Right ventricle myocardium superior (tissue), 1 donor: ENCODE measurements around the gene ATP5ME. TPM values are rescaled to one million over a fixed set of nuclear protein-coding genes. Genes with fewer than 3 reads are reported as not detected.
A peak's percentile ranks its signal among the peaks of the same experiment; 100 is the strongest.

Source experiments
- ATAC-seq: fragments of 200-7000 bp; cut with Tn5 transposase; one replicate; pipeline ENCODE4 v1.9.1; 2020; ENCODE audit warnings: mild to moderate bottlenecking; ENCODE audit not compliant: poor library complexity
- DNase-seq: peaks from one replicate; pipeline ENCODE4 v3.0.0-alpha.2; 2020
- intact Hi-C: fragments of 100-400 bp; cut with DNase I; formaldehyde crosslinking; loops from one replicate; pipeline ENCODE4 v1.11.2; 2022
- total RNA-seq: library from RNA; stranded (reverse); fragmentation: NEBNext Ultra II Directional; extraction: Animal tissue kit (Norgen Biotek cat#: 25700); gene quantifications from one replicate; pipeline ENCODE4 v1.2.1, GENCODE V29; 2021
- donor health status: DM: no; HTN: yes; CAD: no; lungs with severe emphysema.

Gene ATP5ME
- total RNA-seq, 1 donor from 2014 or later: 1,145 TPM

DNA sequence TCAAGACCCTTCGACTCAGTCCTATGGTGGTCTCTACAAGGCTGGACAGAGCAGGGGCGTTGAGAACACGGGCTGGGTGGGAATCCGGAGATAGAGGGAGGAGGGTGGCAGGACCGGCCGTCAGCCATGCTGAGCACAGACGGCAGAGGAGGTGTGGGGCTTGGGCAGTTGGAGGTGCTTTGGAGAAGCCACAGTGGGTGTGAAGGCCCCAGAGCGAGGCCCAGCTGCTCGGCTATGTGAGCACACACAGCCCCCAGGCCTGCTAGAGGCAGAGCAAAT lies 44.5 kb downstream of the ATP5ME start:
- intact Hi-C loops: no loop called here
- DNase-seq (no peak), ATAC-seq (no peak)

DNA sequence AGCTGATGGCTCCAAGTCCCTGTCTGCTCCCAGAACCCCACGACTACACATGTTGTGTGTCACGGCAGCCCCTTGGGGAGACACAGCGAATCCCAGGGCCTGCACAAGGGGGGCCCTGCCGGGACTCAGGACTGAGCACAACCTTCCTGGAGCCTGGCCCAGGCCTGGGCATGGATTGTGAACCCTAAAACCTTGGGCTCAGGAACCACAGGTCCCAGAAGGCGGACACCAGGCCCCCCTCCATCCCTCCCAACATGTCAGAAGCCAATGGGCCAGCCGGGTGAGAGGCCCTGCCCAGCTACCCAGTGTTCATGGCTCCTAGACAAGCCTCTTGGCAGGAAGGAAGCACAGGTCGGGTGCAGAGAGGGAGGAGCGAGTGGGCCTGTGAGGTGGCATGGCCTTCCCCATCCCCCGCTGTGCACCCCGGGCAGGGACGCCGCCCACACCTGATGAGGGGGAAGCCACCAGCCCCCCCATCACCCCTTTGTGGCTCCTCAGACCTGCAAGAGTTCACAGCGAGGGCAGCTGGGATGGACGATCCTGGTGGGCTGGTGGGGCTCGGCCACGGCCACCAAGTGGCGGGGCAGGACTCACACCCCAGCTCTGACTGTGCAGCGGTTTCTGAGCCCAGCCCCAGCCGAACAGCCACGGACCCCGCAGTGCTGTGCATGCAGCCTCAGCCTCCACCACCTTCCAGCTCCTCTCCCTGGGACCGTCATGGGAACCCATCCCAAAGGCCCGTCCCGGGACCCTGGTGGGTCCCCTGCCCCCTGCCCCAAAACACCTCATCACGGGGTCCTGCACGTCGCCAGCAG lies 45.0 kb downstream of the ATP5ME start:
- intact Hi-C loops: no loop called here

DNA sequence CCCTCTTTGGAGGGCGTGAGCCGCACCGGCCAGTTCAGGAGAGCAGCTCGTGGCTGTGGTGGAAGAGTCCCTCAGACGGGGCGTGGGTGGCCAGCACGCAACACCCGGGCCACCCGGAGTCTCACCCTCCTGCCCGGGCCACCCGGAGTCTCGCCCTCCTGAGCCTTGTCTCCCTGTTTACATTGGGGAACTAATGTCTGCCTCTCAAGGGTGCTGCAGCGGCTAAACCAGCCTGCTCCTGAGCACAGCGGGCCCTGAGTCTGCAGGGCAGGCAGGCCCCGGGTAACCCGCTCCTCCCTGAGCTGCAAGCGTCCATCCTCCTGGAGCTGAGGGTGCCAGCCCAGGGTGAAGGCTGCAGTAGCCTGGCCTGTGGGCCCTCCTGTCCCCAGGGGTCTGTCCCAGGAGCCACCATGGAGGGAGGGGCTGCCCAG lies 45.8 kb downstream of the ATP5ME start:
- no peak for ATAC-seq
- intact Hi-C loops: no loop called here
- DNase-seq: peak; percentile 13

More for the DNA sequence above, 45.0 kb downstream of the ATP5ME start:
- peak; percentile 29 for DNase-seq
- no peak for ATAC-seq

DNA sequence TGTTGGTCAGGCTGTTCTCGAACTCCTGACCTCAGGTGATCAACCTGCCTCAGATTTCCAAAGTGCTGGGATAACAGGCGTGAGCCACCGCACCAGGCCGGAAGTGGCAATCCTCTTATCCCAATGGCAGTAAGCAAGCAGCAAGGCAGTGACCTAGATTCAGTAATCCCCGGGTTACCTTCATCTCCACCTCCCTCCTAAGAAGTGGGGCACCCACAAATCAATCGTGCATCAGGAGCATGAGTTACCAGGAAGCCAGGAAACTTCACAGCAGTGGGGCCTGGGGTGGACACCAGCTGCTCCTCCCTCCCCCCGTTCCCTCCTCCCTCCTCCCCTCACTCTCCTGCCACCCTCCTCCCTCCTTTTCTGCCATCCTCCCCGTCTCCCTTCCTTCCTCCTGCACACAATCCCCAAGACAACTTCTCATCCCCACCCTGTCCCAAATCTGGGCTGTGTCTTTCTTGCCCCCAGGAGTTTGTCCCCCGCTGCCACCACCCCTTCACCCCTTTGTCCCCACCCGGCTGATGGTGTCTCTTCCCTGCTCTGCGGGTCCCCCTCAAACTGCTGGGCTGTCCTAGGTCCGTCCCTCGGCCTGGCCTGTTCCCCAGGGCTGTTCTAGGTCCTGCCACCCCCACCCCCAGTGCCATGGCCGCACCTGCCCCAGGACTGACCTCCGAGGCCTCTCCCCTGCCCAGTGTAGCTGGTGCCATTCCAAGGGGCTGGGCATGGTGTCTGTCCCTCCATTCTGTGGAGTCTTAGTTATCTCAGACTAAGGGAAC lies 46.5 kb downstream of the ATP5ME start:
- intact Hi-C loops: no loop called here
- peak; percentile 28 for DNase-seq
- no peak for ATAC-seq

DNA sequence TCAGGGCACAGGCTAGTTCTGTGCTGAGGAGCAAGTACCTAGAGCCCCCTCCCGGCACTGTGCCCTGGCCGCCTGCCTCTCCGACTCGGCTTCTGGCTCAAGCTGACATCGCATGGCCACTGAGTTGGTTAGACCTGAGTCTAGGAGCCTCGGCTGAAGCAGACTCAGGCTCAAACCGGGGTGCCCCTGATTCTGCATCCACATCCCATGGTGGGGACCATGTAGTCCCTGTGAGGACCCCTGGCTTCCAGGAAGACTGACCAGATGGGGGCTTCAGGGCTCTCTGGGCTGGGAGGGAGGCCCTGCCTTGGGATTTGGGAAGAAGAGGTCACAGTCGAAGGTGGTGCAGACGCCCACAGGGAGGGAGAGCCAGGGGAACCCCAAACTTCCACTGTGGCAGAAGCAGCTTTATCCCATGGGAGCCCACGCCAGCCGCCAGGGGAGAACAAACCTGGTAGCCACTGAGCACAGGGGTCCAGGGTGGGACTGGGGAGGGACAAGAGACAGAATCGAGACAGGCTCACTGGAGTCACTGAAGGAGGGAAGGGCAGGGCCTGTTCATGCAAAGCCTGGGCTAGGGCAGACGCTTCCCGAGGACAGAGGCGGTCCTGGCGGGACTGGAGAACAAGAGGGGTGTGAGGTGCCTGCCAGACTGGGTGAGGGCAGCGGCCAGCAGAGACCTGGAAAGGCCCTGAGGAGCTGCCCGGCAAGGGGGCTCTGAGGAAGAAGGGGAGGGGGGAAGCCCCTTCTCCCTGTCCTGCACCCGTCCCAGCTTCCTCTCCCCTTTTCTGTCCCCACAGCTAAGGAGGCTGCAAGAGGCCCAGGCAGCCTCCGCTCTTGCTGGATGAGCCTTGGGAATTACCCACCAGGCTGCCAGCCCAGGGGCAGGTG lies 47.6 kb downstream of the ATP5ME start:
- no peak for ATAC-seq
- DNase-seq: peak; percentile 28
- intact Hi-C loops: no loop called here

DNA sequence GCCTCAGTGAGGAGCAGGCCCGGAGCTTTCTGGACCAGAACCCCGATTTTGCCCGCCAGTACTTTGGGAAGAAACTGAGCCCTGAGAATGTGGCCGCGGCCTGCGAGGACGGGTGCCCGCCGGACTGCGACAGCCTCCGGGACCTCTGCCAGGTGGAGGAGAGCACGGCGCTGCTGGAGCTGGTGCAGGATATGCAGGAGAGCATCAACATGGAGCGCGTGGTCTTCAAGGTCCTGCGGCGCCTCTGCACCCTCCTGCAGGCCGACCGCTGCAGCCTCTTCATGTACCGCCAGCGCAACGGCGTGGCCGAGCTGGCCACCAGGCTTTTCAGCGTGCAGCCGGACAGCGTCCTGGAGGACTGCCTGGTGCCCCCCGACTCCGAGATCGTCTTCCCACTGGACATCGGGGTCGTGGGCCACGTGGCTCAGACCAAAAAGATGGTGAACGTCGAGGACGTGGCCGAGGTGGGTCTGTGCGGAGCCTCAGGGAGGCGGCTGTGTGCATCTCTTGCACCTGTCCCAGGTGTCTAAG lies 48.4 kb downstream of the ATP5ME start:
- ATAC-seq (no peak), DNase-seq (peak; percentile 30)
- intact Hi-C loops: no loop called here

DNA sequence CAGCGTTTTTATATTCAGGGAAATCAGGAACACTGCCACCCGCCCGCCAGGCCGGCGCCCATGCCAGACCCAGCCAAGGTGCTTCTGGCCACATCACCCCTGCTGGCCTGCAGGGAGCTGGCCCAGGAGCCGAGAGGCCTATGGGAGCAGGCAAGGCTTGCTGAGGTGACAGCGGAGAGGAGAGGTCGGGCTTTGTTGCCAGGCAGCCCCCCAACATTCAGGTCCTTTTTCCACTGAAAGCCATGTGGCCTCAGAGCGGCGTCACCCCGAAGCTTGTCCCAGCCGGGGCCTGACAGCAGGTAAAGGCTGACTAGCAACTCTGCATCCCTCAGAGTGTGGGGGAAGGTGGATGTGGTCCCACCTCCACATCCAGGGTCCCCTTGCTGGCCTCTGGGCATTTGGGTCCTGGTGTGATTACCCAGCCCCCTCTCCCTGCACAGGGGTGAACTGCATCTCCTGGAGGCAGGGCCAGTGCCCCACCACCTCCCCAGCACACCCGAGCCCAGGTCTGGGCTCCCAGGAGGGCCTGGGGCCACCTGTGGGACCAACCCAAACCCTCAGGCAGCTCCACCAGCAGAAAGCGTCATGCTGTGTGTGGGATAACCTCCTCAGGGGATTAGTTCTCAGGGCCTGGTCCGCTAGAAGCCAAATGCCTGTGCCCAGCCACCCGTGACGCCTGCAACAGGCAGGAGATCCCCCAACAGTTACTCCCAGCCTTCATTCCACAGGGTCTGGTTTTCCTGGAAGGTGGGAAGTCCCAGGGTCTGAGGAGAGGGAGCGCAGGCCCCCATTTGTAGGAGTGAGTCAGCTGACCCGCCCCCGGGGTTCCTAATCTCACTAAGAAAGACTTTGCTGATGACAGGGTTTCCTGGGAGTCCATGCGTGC lies 49.1 kb downstream of the ATP5ME start, which contains the start of gene PDE6B:
PDE6B (plus strand) TSS at position 869 of the 886 bp plus-strand sequence. CDS start 54 bp downstream, outside the sequence.
- peak; percentile 38 for DNase-seq
- intact Hi-C loops: no loop called here
- ATAC-seq: no peak

DNA sequence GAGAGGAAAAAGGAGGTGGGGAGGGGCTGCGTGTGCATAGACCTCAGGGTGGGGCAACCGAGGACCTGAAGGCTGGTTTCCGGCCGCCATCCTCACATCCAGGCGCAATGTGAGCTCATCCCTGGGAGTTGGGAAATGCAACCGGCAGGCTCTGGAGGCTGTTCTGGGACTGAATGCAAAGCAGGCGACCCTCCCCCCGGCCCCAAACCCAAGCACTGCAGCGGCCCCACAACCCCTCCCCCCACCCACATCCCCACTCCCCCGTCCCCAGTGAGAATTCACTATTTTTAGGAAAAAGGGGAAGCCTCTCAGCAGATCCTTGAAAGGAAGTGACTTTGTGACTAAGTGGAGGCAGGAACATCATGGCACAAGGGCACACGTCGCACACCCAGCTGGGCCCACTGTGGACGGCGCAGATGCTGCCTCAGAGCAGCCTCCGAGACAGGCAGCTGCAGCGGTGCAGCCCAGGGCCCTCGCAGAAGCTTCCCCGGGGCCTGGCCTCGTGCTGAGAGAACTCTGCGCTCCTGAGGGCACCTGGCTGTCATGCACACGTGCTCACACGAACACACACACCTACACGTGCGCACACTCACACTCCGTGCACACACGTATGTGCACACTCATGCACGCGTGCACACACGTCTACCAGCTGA lies 50.0 kb downstream of the ATP5ME start:
- no peak for ATAC-seq
- peak; percentile 18 for DNase-seq

DNA sequence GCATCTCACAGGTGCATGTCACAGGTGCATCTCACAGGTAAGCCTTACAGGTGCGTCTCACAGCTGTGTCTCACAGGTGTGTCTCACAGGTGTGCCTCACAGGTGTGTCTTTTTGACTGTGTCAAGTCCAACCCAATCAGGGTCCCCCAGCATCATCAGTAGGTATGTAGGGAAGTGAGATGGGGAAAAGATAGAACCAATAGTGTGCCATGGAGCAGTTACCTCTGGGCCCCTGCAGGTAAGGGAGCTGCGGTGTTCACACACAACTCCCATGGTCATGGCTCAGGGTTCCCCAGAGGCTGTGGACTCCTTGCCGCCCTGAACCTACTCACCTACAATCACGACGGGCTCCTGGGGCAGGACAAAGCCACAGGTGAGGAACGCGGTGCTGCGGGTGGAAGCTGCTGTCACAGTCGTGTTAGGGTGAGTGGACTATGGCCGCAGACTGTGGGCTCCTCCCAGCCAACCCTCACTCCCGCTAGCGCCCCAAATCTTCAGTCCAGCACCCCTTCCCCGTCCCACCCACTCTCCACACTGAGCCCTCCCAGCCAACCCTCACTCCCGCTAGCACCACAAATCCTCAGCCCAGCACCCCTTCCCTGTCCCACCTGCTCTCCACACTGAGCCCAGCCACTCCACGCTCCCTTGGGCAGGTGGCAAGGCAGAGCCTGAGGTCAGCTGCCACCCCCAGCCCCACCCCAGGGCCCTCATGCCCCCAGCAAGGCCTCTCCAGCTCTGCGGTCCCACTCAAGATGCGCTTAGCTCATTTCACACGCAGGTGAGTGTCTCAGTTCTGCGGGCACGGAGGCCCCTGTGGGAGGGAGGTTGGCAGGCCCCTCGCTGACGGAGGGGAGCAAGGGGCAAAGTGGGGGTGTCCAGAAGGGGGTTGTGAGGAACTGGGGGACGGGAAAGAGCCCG lies 50.8 kb downstream of the ATP5ME start:
- intact Hi-C loops: no loop called here
- peak; percentile 20 for DNase-seq

More for the DNA sequence above, 50.0 kb downstream of the ATP5ME start:
- intact Hi-C loops: no loop called here

More for the DNA sequence above, 50.8 kb downstream of the ATP5ME start:
- ATAC-seq: no peak

Other genes starting within 250 kb of the ATP5ME start
- 11.0 TPM for gene ZNF721, start 175.1 kb downstream of the ATP5ME start, total RNA-seq
- 18.4 TPM for gene PIGG, start 175.1 kb downstream of the ATP5ME start, total RNA-seq
- not detected for gene TMEM271, start 98.0 kb downstream of the ATP5ME start, total RNA-seq
- gene PDE6B, start 48.7 kb downstream of the ATP5ME start, total RNA-seq: 1.1 TPM
- gene MYL5, start 266 bp upstream of the ATP5ME start, total RNA-seq: 3.7 TPM
- gene SLC49A3, start 14.9 kb upstream of the ATP5ME start, total RNA-seq: 14.6 TPM
- gene PCGF3, start 31.6 kb upstream of the ATP5ME start, total RNA-seq: 20.8 TPM
- 4.3 TPM for gene CPLX1, start 151.9 kb upstream of the ATP5ME start, total RNA-seq